Measurements from ENCODE around the gene SHROOM1.

Gene SHROOM1

DNA sequence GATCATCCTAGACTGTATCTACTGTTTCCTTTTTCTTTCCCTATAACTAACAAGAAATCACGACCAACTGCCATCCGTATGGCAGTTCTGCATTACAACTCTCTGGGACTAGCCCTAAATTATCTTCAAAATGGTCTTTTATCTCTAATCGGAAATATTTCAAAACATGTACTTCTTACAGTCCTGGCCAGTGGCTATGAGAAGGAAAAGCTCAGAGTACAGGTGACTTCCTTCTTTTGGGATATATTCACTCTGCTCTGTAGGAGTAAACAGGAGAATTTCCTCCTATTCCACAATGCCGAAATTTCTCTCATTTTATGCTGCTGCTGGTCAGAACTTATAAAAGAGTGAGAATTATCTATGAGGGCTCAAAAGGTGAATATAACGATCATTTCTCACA is 51.6 kb downstream of the SHROOM1 start:
- no peak for DNase-seq (ENCODE audit: extremely low read depth, low read depth)
- no peak for TF ChIP-seq CTCF (IDR thresholded peaks at IDR 0.05; ENCODE audit: low read depth, low read length)

- no peak for TF ChIP-seq CTCF (IDR thresholded peaks at IDR 0.05; ENCODE audit: low read depth, low read length)
- DNase-seq (ENCODE audit: extremely low read depth, low read depth) = no peak
Measured at GRCh38 chr5:132778129-132778528, 52.3 kb downstream of the SHROOM1 start.

- TF ChIP-seq CTCF (IDR thresholded peaks at IDR 0.05; ENCODE audit: low read depth, low read length) = no peak
- no peak for DNase-seq (ENCODE audit: extremely low read depth, low read depth)
Measured at GRCh38 chr5:132777209-132778069, 53.0 kb downstream of the SHROOM1 start, which contains the start of gene SEPTIN8. TSS of gene SEPTIN8 (minus strand) at chr5:132777239. CDS start at chr5:132777137, 102 bp downstream.

DNA sequence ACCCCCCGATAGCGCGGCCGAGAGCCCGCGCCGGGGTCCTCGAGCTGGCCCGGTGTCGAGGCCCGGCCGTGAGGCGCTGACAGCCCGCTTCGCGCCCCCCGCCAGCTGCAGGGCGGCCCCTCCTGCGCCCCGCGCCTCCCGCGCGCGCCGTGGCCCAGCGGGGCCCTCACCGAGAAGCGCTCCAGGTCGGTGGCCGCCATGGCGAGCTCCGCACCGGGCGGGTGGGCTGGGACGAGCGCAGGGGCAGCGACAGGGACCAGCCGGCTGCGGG is 53.6 kb downstream of the SHROOM1 start:
- TF ChIP-seq CTCF (IDR thresholded peaks at IDR 0.05; ENCODE audit: low read depth, low read length) = no peak
- no peak for DNase-seq (ENCODE audit: extremely low read depth, low read depth)

DNA sequence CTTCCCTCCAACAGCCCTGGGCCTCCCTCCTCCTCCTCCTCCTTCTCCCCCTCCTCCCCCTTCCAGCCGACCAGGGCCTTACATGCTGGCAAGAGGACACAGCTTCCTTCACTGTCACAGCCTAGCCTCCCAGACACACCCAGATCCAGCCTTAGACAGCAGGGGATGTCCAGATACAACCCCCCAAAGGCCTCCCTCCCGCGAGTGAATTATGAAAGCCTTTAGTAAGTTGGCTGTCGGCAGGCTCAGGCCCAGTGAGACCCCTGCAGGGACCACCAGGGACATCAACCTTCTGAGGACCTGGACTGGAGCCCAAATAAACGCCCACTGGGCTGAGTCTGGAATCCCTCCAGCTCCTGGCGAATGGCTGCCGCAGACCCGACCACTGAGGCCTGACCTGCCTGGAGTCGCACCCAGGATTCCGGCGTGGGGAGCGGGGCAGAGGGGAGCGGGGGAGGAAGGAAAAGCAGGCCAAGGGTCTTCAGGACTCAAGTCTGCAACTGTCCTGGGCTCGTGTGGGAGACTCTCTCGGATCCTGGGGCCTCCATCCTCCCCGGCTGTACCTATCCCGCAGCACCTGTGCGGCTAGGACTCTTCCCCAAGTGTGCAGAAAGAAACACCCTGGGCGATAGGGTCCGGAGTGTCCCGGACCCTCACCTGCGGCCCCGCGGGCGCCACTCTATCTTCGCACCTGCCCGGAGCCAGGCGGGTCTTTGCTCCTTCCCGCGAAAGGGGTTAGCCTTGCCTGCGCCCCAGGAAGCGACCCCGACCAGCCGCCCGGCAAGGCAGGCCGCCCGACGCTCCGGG is 54.1 kb downstream of the SHROOM1 start:
- no peak for TF ChIP-seq CTCF (IDR thresholded peaks at IDR 0.05; ENCODE audit: low read depth, low read length)
- no peak for DNase-seq (ENCODE audit: extremely low read depth, low read depth)

- DNase-seq (ENCODE audit: extremely low read depth, low read depth) = no peak
- no peak for TF ChIP-seq CTCF (IDR thresholded peaks at IDR 0.05; ENCODE audit: low read depth, low read length)
Measured at GRCh38 chr5:132775476-132775961, 54.9 kb downstream of the SHROOM1 start.

DNA sequence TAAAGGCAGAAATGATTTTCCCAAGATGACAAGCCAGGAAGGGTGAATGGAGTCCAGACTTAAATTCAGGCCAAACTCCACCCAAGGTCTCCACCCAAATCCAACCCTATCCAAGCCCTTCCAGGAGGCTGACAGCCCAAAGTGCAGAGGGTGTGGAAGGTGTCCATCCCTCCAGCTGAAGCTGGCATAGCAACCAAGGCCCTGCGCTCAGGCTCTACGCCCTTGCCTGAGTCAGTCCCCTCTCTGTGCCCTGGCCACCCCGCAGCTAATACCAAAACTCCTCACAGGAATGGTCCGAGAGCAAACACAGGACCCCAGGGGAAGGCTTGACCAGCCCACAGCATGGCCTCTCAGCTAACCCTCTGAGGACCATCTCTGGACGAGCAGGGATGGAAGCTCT is 55.6 kb downstream of the SHROOM1 start:
- no peak for TF ChIP-seq CTCF (IDR thresholded peaks at IDR 0.05; ENCODE audit: low read depth, low read length)
- DNase-seq (ENCODE audit: extremely low read depth, low read depth) = no peak
